Body of pancreas (tissue), 4 donors: ENCODE results near the gene CC2D2B. TPM values are rescaled to one million over a fixed set of nuclear protein-coding genes. Genes with fewer than 3 reads are reported as not detected.

ENCODE experiments used
- ATAC-seq: fragments of 150-250 bp; one replicate; pipeline ENCODE4 v1.9.1; 2016
- DNase-seq, 4 donors: peaks; one replicate each; pipeline ENCODE4 v3.0.0-alpha.2; 2019
- H3K27ac ChIP-seq, 4 donors: fragments of 200-600 bp; sonication (generic); 1 replicate in 3 of 4; 2 replicates in 1 of 4; pipeline versions ENCODE4 v1.5.1 to v1.6.1; 2016 to 2019; ENCODE audit warnings: mild to moderate bottlenecking in 1 of 4, mixed read lengths in 1 of 4, moderate library complexity in 1 of 4
- H3K27me3 ChIP-seq, 2 donors: fragments of 200-600 bp; sonication (generic); one replicate each; pipeline ENCODE4 v1.6.0; 2016; ENCODE audit warnings: mild to moderate bottlenecking in 1 of 2
- H3K36me3 ChIP-seq, 2 donors: fragments of 200-600 bp; sonication (generic); replicated peaks in 1 of 2; 2 replicates each; pipeline ENCODE4 v1.5.1; 2016; ENCODE audit warnings: low read depth in 2 of 2; ENCODE audit not compliant: insufficient read depth in 1 of 2
- H3K4me1 ChIP-seq: fragments of 200-600 bp; sonication (generic); one replicate; pipeline ENCODE4 v1.6.0; 2016
- H3K4me3 ChIP-seq, 2 donors: fragments of 200-600 bp; sonication (generic); 1 replicate in 1 of 2; 2 replicates in 1 of 2; pipeline ENCODE4 v1.5.1; 2016 to 2019
- H3K9me3 ChIP-seq, 3 donors: fragments of 200-600 bp; sonication (generic); 1 replicate in 2 of 3; 2 replicates in 1 of 3; pipeline ENCODE4 v1.5.1; 2016
- POLR2A ChIP-seq, 3 donors: fragments of 450-650 bp; IDR thresholded peaks; one replicate each; pipeline ENCODE4 v1.6.1; 2016; ENCODE audit warnings: antibody characterized with exemption in 3 of 3, mild to moderate bottlenecking in 2 of 3
- WGBS, 2 donors: methylation state at CpG; one replicate each; pipeline ENCODE4 v1.1.5; 2017; 5-methylcytosine and 5-hydroxymethylcytosine counted together
- intact Hi-C: fragments of 100-400 bp; cut with DNase I; formaldehyde crosslinking; loops from one replicate; pipeline ENCODE4 v1.15.1; 2023
- total RNA-seq, 2 donors: library from RNA; depleted of rRNA; stranded (reverse); fragments of >200 nt; gene quantifications; one replicate each; pipeline ENCODE4 v1.1.0, GENCODE V29; 2016
- TF ChIP-seq, protein P1 (sequence below), 7 experiments: fragments of 450-650 bp in 4 of 7; fragments of 200-600 bp in 3 of 7; sonication (generic) in 3 of 7; IDR thresholded peaks; one replicate each; pipeline ENCODE4 v1.5.1; 2016 to 2019; ENCODE audit warnings: antibody characterized with exemption in 7 of 7

CC2D2B gene
- total RNA-seq, 2 donors from 2014 or later = 0.99 to 3.4 TPM

- 91 to 96% methylated on average over 2 of the region's 2 CpGs for WGBS, 2 donors
- intact Hi-C loops = no loop called here
- no peak overlapping the region for H3K27ac ChIP-seq
- no peaks in the 10 kb centered on the region for H3K36me3 ChIP-seq
- no peaks in the 10 kb centered on the region for H3K27me3 ChIP-seq
- peaks cover 0 to 7% (median 0%) of the 10 kb centered on the region in 3 donors for H3K9me3 ChIP-seq
- H3K4me1 ChIP-seq = no peaks in the 10 kb centered on the region
- DNase-seq = no peak
- no peak overlapping the region for H3K4me3 ChIP-seq
- ATAC-seq = no peak
- TF ChIP-seq, protein P1, sequence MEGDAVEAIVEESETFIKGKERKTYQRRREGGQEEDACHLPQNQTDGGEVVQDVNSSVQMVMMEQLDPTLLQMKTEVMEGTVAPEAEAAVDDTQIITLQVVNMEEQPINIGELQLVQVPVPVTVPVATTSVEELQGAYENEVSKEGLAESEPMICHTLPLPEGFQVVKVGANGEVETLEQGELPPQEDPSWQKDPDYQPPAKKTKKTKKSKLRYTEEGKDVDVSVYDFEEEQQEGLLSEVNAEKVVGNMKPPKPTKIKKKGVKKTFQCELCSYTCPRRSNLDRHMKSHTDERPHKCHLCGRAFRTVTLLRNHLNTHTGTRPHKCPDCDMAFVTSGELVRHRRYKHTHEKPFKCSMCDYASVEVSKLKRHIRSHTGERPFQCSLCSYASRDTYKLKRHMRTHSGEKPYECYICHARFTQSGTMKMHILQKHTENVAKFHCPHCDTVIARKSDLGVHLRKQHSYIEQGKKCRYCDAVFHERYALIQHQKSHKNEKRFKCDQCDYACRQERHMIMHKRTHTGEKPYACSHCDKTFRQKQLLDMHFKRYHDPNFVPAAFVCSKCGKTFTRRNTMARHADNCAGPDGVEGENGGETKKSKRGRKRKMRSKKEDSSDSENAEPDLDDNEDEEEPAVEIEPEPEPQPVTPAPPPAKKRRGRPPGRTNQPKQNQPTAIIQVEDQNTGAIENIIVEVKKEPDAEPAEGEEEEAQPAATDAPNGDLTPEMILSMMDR (IDR thresholded peaks at IDR 0.05) = no peak
- TF ChIP-seq POLR2A (IDR thresholded peaks at IDR 0.05) = no peak
Measured at GRCh38 chr10:95935429-95935828, 27.7 kb downstream of the CC2D2B start.

GRCh38 chr10:95941115-95941514 is 33.3 kb downstream of the CC2D2B start:
- no peak for DNase-seq
- H3K9me3 ChIP-seq = peaks cover 0 to 7% (median 0%) of the 10 kb centered on the region in 3 donors
- intact Hi-C loops = no loop called here
- H3K27ac ChIP-seq = no peak overlapping the region
- ATAC-seq = no peak
- no peak overlapping the region for H3K4me3 ChIP-seq
- WGBS, 2 donors = 66 to 83% methylated on average over 4 of the region's 4 CpGs
- no peaks in the 10 kb centered on the region for H3K27me3 ChIP-seq
- H3K36me3 ChIP-seq = no peaks in the 10 kb centered on the region
- TF ChIP-seq, protein P1 (IDR thresholded peaks at IDR 0.05) = no peak
- TF ChIP-seq POLR2A (IDR thresholded peaks at IDR 0.05) = no peak
- no peaks in the 10 kb centered on the region for H3K4me1 ChIP-seq

- Histone ChIP-seq H3K36me3 (no peaks in the 10 kb centered on the region), H3K27me3 (no peaks in the 10 kb centered on the region), H3K9me3 (peaks cover 0 to 6% (median 0%) of the 10 kb centered on the region in 3 donors), H3K4me1 (no peaks in the 10 kb centered on the region), H3K4me3 (no peak overlapping the region), H3K27ac (no peak overlapping the region)
- no peak for TF ChIP-seq POLR2A (IDR thresholded peaks at IDR 0.05)
- TF ChIP-seq, protein P1 (IDR thresholded peaks at IDR 0.05) = no peak
- intact Hi-C loops = no loop called here
- DNase-seq (no peak), ATAC-seq (no peak)
- WGBS, 2 donors = 60 to 71% methylated on average over 7 of the region's 7 CpGs
Measured at GRCh38 chr10:95963202-95963990, 55.6 kb downstream of the CC2D2B start.

DNA sequence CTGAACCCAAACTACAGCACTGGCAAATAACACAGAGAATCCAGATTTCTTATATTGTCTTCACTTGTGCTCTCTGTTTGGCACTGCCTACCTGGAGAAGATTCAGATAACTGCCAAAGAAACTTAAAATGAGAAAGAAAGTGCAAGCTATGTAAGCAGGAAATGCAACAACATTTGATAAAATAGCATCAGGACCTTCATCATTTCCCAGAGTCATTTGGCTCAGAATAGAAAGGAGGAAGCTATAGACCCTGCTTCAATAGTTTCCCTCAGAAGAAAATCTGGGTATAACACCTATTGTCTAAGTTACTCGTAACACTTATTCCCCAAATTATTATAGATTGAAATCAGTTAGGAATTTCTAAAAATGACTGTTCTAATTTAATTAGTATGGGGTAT is 56.2 kb downstream of the CC2D2B start:
- 73 to 82% methylated on average over 1 of the region's 1 CpG for WGBS, 2 donors

More for the DNA sequence above, 56.2 kb downstream of the CC2D2B start:
- intact Hi-C loops = no loop called here
- H3K4me1 ChIP-seq = no peaks in the 10 kb centered on the region
- ATAC-seq = no peak
- peaks cover 0 to 5% (median 0%) of the 10 kb centered on the region in 3 donors for H3K9me3 ChIP-seq
- no peaks in the 10 kb centered on the region for H3K36me3 ChIP-seq
- DNase-seq = no peak
- TF ChIP-seq, protein P1 (IDR thresholded peaks at IDR 0.05) = no peak
- no peak for TF ChIP-seq POLR2A (IDR thresholded peaks at IDR 0.05)
- no peak overlapping the region for H3K27ac ChIP-seq
- H3K4me3 ChIP-seq = no peak overlapping the region
- H3K27me3 ChIP-seq = no peaks in the 10 kb centered on the region
